Naive thymus-derived CD4-positive, alpha-beta T cell (primary cell): Measurements from ENCODE around the gene TXNRD2. TPM values are rescaled to one million over a fixed set of nuclear protein-coding genes. Genes with fewer than 3 reads are reported as not detected.
A peak's percentile ranks its signal among the peaks of the same experiment; 100 is the strongest.
"Not testable (repeated sequence)": the region's sequence is repeated elsewhere in the genome, so short reads cannot be mapped to it uniquely, and the experiment has no call there.

Experiments used
- ATAC-seq: fragments of 150-1000 bp; cut with Tn5 transposase; 2 replicates; pipeline ENCODE4 v1.10.0; 2021; ENCODE audit warnings: mild to moderate bottlenecking, moderate library complexity
- CTCF ChIA-PET: fragments of 350-600 bp; sonication (Branson Sonifier 250); formaldehyde crosslinking; loops from one replicate; lab custom pipeline; 2021; ENCODE audit warnings: antibody characterized with exemption; lab: Charles Lee
- POLR2A ChIA-PET: fragments of 350-600 bp; sonication (Branson Sonifier 250); formaldehyde crosslinking; loops from one replicate; lab custom pipeline; 2021; ENCODE audit warnings: antibody characterized with exemption, inconsistent platforms; lab: Charles Lee
- DNase-seq, 9 donors: peaks; one replicate each; pipeline versions ENCODE4 v3.0.0 to v3.0.0-alpha.2; 2020 to 2022; ENCODE audit warnings: mixed read lengths in 1 of 9
- H3K27ac ChIP-seq: one replicate; pipeline ENCODE4 v1.7.0; 2013; ENCODE audit warnings: mild to moderate bottlenecking, low read depth, low read length, moderate library complexity
- H3K27me3 ChIP-seq, 2 donors: one replicate each; pipeline ENCODE4 v1.7.0; 2013; ENCODE audit warnings: low read length in 2 of 2, mild to moderate bottlenecking in 2 of 2, moderate library complexity in 2 of 2; ENCODE audit not compliant: control insufficient read depth in 2 of 2, insufficient read depth in 2 of 2
- H3K36me3 ChIP-seq, 3 experiments: 1 replicate in 2 of 3; 2 replicates in 1 of 3; pipeline ENCODE4 v1.7.0; 2013; ENCODE audit warnings: low read length in 3 of 3, mild to moderate bottlenecking in 3 of 3, moderate library complexity in 1 of 3; ENCODE audit not compliant: insufficient read depth in 3 of 3, control insufficient read depth in 2 of 3
- H3K4me1 ChIP-seq, 2 donors: one replicate each; pipeline ENCODE4 v1.7.0; 2013; ENCODE audit warnings: low read length in 2 of 2, mild to moderate bottlenecking in 2 of 2, moderate library complexity in 1 of 2; ENCODE audit not compliant: control insufficient read depth in 2 of 2, insufficient read depth in 2 of 2
- H3K4me3 ChIP-seq: 2 replicates; pipeline ENCODE4 v1.7.0; 2013; ENCODE audit warnings: mild to moderate bottlenecking, low read length
- H3K9me3 ChIP-seq, 3 experiments: 1 replicate in 2 of 3; 2 replicates in 1 of 3; pipeline ENCODE4 v1.7.0; 2013; ENCODE audit warnings: low read length in 3 of 3; ENCODE audit not compliant: control insufficient read depth in 2 of 3
- H3K27ac Mint-ChIP-seq, 9 donors: one replicate each; pipeline ENCODE4 v1.8.0; 2020 to 2022; ENCODE audit warnings: mixed read lengths in 9 of 9, mild to moderate bottlenecking in 8 of 9, moderate library complexity in 5 of 9, inconsistent platforms in 2 of 9
- H3K27me3 Mint-ChIP-seq, 5 donors: one replicate each; pipeline ENCODE4 v1.8.0; 2021 to 2022; ENCODE audit warnings: mixed read lengths in 5 of 5, mild to moderate bottlenecking in 1 of 5
- H3K36me3 Mint-ChIP-seq, 5 donors: one replicate each; pipeline ENCODE4 v1.8.0; 2020 to 2022; ENCODE audit warnings: mixed read lengths in 5 of 5, mild to moderate bottlenecking in 3 of 5, inconsistent platforms in 1 of 5
- H3K4me1 Mint-ChIP-seq, 7 donors: one replicate each; pipeline ENCODE4 v1.8.0; 2020 to 2022; ENCODE audit warnings: mixed read lengths in 7 of 7, mild to moderate bottlenecking in 3 of 7, inconsistent platforms in 1 of 7
- H3K4me3 Mint-ChIP-seq, 10 donors: one replicate each; pipeline ENCODE4 v1.8.0; 2020 to 2022; ENCODE audit warnings: mild to moderate bottlenecking in 10 of 10, mixed read lengths in 10 of 10, moderate library complexity in 6 of 10, inconsistent platforms in 2 of 10
- H3K9me3 Mint-ChIP-seq, 11 donors: one replicate each; pipeline ENCODE4 v1.8.0; 2020 to 2022; ENCODE audit warnings: mixed read lengths in 11 of 11, mild to moderate bottlenecking in 4 of 11, inconsistent platforms in 1 of 11, moderate library complexity in 1 of 11
- intact Hi-C, 2 donors: fragments of 100-400 bp; cut with micrococcal nuclease; formaldehyde crosslinking; loops; one replicate each; pipeline ENCODE4 v1.15.1; 2023
- polyA plus RNA-seq, 2 donors: library from polyadenylated mRNA; unstranded; fragments of 300-500 nt; fragmentation: Illumina TruSeq; gene quantifications; one replicate each; pipeline ENCODE4 v1.2.3, GENCODE V29; 2021
- total RNA-seq, 6 experiments: library from RNA in 5 of 6; stranded (reverse) in 5 of 6; gene quantifications; 1 replicate in 5 of 6; 2 replicates in 1 of 6; pipeline ENCODE4 v1.2.3 and lab custom pipeline; 2021 to 2026

Gene TXNRD2
- total and polyA plus RNA-seq, 7 experiments from 2014 or later = 14.0 to 39.0 (median 26.1) TPM

GRCh38 chr22:19831979-19832378, 109.6 kb downstream of the TXNRD2 start:
- POLR2A ChIA-PET = interaction anchor here (0.8 kb wide), 1 partner anchor 23 kb away, joined by 3 read pairs; the partner anchor contains the start of genes GNB1L and RTL10
- H3K9me3 Mint-ChIP-seq, H3K27ac Mint-ChIP-seq, H3K9me3 ChIP-seq, H3K27ac ChIP-seq, DNase-seq, H3K27me3 ChIP-seq, ATAC-seq, intact Hi-C loops, H3K4me3 Mint-ChIP-seq, H3K4me3 ChIP-seq, H3K4me1 ChIP-seq, CTCF ChIA-PET, H3K27me3 Mint-ChIP-seq, H3K36me3 ChIP-seq: not testable (repeated sequence)
- H3K4me1 Mint-ChIP-seq = peaks cover 0 to 41% (median 26%) of the 10 kb centered on the region in 7 donors
- peaks cover 0 to 11% (median 4%) of the 10 kb centered on the region in 5 donors for H3K36me3 Mint-ChIP-seq

- ATAC-seq = no peak
- intact Hi-C loops = no loop called here
- no peak overlapping the region for H3K27ac Mint-ChIP-seq
- peaks cover 2 to 20% (median 4%) of the 10 kb centered on the region in 5 donors for H3K36me3 Mint-ChIP-seq
- ChIA-PET CTCF (no interaction called here), POLR2A (interaction anchor here (1.2 kb wide), 1 partner anchor 25 kb away, joined by 5 read pairs; no protein-coding TSS in a partner anchor)
- no peaks in the 10 kb centered on the region for H3K9me3 ChIP-seq
- no peak overlapping the region for H3K4me3 ChIP-seq
- no peak overlapping the region for H3K27ac ChIP-seq
- no peaks in the 10 kb centered on the region for H3K27me3 Mint-ChIP-seq
- no peaks in the 10 kb centered on the region for H3K27me3 ChIP-seq
- H3K9me3 Mint-ChIP-seq = peaks cover 0 to 3% (median 0%) of the 10 kb centered on the region in 11 donors
- no peak for DNase-seq
- no peaks in the 10 kb centered on the region for H3K36me3 ChIP-seq
- no peak overlapping the region for H3K4me3 Mint-ChIP-seq
- no peaks in the 10 kb centered on the region for H3K4me1 ChIP-seq
- H3K4me1 Mint-ChIP-seq = peaks cover 0 to 32% (median 21%) of the 10 kb centered on the region in 7 donors
Measured at GRCh38 chr22:19831016-19831415, 110.6 kb downstream of the TXNRD2 start.

GRCh38 chr22:19828035-19828401, 113.6 kb downstream of the TXNRD2 start:
- H3K9me3 ChIP-seq = no peaks in the 10 kb centered on the region
- ChIA-PET POLR2A (no interaction called here), CTCF (no interaction called here)
- H3K4me1 ChIP-seq = no peaks in the 10 kb centered on the region
- DNase-seq (no peak), ATAC-seq (no peak)
- Mint-ChIP-seq H3K9me3 (peaks cover 0 to 1% (median 0%) of the 10 kb centered on the region in 11 donors), H3K27me3 (no peaks in the 10 kb centered on the region), H3K27ac (no peak overlapping the region), H3K4me1 (peaks cover 0 to 25% (median 12%) of the 10 kb centered on the region in 7 donors), H3K4me3 (no peak overlapping the region), H3K36me3 (peaks cover 2 to 16% (median 4%) of the 10 kb centered on the region in 5 donors)
- H3K27ac ChIP-seq = no peak overlapping the region
- intact Hi-C loops = no loop called here
- H3K36me3 ChIP-seq = no peaks in the 10 kb centered on the region
- H3K4me3 ChIP-seq = no peak overlapping the region
- no peaks in the 10 kb centered on the region for H3K27me3 ChIP-seq

GRCh38 chr22:19827341-19828034, 114.1 kb downstream of the TXNRD2 start:
- Mint-ChIP-seq H3K27me3 (no peaks in the 10 kb centered on the region), H3K9me3 (peaks cover 0 to 1% (median 0%) of the 10 kb centered on the region in 11 donors), H3K4me1 (peaks cover 0 to 19% (median 11%) of the 10 kb centered on the region in 7 donors), H3K27ac (no peak overlapping the region), H3K36me3 (peaks cover 2 to 16% (median 4%) of the 10 kb centered on the region in 5 donors), H3K4me3 (no peak overlapping the region)
- H3K4me1 ChIP-seq = no peaks in the 10 kb centered on the region
- H3K9me3 ChIP-seq = no peaks in the 10 kb centered on the region
- no peak overlapping the region for H3K27ac ChIP-seq
- ChIA-PET CTCF (no interaction called here), POLR2A (no interaction called here)
- no peak for DNase-seq
- ATAC-seq = no peak
- no peaks in the 10 kb centered on the region for H3K36me3 ChIP-seq
- H3K4me3 ChIP-seq = no peak overlapping the region
- intact Hi-C loops = no loop called here
- H3K27me3 ChIP-seq = no peaks in the 10 kb centered on the region

GRCh38 chr22:19826619-19826950, 115.0 kb downstream of the TXNRD2 start:
- Histone ChIP-seq H3K27me3 (no peaks in the 10 kb centered on the region), H3K9me3 (no peaks in the 10 kb centered on the region), H3K27ac (no peak overlapping the region), H3K4me1 (no peaks in the 10 kb centered on the region), H3K4me3 (no peak overlapping the region), H3K36me3 (no peaks in the 10 kb centered on the region)
- Mint-ChIP-seq H3K27ac (no peak overlapping the region), H3K4me3 (no peak overlapping the region), H3K36me3 (peaks cover 2 to 16% (median 4%) of the 10 kb centered on the region in 5 donors), H3K4me1 (peaks cover 0 to 14% (median 9%) of the 10 kb centered on the region in 7 donors), H3K9me3 (peaks cover 0 to 1% (median 0%) of the 10 kb centered on the region in 11 donors), H3K27me3 (no peaks in the 10 kb centered on the region)
- ChIA-PET POLR2A (no interaction called here), CTCF (no interaction called here)
- DNase-seq (no peak), ATAC-seq (no peak)
- intact Hi-C loops = no loop called here

GRCh38 chr22:19825904-19826618, 115.6 kb downstream of the TXNRD2 start:
- ATAC-seq = no peak
- Mint-ChIP-seq H3K4me3 (no peak overlapping the region), H3K27ac (no peak overlapping the region), H3K36me3 (peaks cover 2 to 16% (median 4%) of the 10 kb centered on the region in 5 donors), H3K27me3 (no peaks in the 10 kb centered on the region), H3K9me3 (peaks cover 0 to 1% (median 0%) of the 10 kb centered on the region in 11 donors), H3K4me1 (peaks cover 0 to 14% (median 9%) of the 10 kb centered on the region in 7 donors)
- ChIA-PET POLR2A (no interaction called here), CTCF (no interaction called here)
- Histone ChIP-seq H3K9me3 (no peaks in the 10 kb centered on the region), H3K36me3 (peaks cover 0 to under 1% (median 0%) of the 10 kb centered on the region in 3 experiments), H3K4me1 (no peaks in the 10 kb centered on the region), H3K27me3 (no peaks in the 10 kb centered on the region), H3K4me3 (no peak overlapping the region), H3K27ac (no peak overlapping the region)
- DNase-seq = peak in 1 of 9 donors; percentile 14
- intact Hi-C loops = no loop called here
